HG03135 (cell line): ENCODE data around the gene JMJD1C.

Source experiments
- ATAC-seq: cut with Tn5 transposase; IDR thresholded peaks from one replicate; pipeline ENCODE4 v1.9.1; 2021; ENCODE audit warnings: mild to moderate bottlenecking, moderate library complexity; ENCODE audit not compliant: unreplicated experiment

Gene JMJD1C

DNA sequence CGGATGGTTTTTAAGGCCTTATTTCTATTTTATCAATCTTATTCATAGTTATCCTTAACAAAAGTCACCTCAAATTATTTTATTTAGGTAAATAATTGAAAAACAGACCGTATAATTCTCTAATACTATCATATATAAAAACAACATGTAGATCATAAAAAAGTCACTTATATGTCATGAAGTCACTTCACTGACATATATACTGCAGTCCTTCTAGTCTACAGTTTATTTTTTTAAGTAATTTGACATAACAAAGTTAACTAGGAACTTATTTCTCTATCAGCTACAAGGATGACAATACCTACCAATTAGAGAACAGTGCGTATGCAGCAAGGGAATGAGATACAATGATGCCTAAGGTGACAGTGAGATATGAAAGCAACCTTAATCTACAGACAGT, 26.2 kb downstream of the JMJD1C start:
- no peak for ATAC-seq

DNA sequence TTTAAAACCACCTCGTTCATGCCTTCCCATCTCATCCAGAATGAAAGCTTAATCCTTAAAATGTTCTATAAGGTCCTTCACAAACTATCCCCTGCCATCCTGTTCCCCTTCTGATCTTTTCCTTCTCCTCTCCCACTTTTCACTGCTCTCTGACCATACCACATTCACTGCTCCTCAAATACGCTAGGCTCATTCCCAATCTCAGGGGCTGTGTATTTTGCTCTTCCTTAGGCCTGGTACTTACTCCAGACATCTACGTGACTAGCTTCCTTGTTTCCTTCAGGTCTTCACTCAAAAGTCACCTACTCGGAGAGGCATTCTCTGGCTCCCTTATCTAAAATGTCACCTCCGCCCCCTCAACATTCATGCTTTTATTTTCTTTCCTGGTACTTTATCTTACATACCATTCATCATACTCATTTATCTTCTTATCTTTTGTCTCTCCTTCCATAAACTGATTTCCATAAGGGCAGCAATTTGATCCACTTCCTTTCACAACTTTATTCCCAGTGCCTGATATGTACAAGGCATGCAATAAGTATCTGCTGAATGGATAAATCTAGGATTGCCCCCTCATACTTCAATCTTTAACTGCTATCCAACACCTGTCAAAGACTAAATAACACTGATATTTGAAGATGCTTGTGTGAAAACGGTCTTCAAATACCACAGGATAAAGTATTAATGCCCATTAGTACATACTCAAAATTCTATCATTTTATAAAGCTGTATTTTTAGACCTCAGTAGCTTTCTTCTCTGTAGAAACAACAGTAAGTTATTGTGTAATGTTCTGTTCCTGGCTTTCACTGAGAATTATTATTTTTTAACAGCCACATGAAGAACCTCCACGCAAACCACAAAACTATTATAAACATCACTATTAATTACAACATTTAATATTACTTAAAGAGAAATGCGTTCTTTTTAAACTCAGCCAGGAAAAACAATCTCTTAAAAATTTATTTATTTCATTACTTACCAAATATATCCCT, 27.0 kb downstream of the JMJD1C start:
- no peak for ATAC-seq

DNA sequence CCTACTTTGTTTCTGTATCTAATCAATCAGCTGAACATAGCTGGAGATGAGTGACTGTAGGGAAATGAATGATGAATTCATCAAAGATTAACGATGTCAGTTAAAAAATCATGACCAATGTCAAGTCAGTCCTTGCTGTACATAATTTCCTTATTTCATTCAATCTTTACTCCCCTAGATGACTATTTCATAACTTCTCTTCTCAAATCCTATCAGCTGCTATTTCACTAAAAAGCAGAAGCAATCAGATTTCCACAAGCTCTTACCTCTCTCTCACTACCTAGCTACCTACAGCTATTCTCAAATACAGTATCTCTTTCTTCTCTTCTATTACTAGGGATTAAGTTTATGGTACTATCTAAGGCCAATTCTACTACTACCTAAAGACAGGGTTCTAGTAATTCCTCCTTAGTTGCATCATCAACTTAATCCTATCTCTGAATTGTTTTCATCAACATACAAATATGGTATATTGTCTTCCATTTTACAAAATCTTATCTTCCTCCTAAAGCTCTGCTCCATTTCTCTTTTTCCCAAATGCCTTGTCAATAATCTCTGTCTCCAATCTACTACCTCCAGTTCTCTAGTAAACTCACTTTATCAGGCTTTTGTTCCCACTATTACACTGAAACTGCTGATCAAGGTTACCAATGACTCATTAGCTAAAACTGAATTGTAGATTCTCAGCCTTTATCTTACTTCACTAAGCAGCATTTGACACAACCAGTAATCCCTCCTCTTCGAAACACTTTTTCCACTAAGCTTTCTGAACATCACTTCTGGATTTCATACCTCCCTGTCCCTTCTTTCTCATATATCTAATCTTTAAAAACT, 28.4 kb downstream of the JMJD1C start:
- ATAC-seq, result no peak

DNA sequence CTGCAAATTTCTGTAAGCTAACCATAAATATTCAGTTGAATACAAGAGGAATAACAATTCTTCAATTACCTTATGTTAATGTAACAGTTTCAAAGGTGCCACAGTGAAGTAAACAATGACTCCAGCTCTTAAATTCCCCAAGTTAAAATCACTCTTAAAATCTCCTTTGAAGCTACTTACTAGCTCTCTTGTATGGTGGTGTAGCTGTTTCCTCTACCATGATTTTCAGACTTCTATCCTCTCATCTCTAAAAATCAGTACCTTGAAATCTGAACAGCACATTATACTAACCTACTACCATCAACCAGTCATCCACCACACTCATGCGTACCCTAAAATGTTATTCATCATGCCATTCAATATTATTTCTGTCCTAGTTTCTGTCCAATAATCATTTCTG, 29.6 kb downstream of the JMJD1C start:
- no peak for ATAC-seq

DNA sequence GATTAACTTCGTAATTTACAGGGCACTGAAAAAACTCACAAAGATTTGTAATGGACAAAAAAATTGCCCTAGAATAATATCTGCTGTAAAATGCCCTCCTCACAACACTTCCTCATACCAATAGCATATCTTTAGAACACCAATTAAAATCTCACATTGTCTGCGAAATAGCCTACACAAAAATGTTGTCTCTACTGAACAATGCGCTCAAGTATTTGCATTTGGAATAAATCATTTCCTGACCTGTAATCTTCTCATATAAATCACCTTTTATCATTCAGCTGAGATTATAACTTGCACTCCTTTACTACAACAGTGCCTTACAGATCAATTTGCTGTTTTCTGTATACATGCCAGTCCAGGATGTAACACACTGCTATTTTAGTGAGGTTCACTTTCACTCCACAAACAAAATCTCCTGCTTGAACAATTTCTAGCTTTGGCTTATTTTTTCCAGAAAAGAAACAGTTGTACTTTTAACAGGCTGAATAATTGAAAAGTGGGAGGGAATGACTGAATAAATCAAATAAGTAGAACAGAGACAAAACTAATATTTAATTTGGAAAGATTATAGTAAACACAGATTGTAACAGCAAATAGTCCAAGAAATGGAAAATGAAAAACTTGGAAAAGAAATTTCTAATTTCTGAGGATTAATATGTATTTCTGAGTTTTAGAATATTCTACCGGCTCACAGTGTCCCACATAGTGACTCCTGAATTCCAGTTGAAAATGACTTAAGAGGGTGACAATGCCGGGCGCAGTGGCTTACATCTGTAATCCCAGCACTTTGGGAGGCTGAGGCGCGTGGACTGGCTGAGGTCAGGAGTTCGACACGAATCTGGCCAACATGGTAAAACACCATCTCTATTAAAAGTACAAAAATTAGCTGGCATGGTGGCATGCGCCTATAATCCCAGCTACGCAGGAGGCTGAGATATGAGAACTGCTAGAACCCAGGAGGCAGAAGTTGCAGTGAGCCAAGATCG, 30.6 kb downstream of the JMJD1C start:
- no peak for ATAC-seq

DNA sequence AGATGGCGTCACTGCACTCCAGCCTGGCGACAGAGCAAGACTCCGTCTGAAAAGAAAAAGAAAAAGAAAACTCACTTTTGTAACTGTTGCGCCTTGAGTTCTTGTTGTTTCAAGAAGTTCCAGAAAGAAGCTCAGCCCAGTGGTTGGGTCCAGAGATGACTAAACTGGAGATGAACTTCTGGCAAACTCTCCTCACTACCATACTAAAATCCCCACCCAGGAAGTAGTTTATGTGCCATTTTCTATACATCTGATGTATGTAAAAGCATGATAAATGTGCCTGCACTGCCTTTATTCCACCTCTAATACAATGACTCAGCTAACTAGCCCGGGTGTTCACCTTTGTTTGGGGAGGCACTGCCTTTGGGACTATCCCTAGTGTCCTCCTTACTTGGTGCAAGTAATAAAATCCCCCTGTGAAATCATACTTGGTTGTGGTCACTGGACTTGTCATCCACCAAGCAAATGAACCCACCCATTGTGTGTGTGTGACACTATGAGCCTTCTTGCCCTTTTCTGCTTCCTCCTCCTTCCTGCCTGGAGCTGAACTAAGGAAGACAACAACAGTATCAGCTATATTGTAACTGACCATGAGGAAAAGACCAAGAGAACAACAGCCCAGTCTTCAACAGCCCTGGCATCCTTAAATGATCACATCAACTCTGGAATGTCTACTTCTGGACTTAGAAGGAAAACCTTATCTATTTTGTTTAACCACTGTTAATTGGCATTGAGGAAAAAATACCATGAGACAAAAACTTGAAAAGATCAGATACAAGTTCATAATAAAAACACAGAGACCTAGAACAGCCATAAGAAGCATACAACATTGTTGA, 33.6 kb downstream of the JMJD1C start:
- ATAC-seq, result no peak

DNA sequence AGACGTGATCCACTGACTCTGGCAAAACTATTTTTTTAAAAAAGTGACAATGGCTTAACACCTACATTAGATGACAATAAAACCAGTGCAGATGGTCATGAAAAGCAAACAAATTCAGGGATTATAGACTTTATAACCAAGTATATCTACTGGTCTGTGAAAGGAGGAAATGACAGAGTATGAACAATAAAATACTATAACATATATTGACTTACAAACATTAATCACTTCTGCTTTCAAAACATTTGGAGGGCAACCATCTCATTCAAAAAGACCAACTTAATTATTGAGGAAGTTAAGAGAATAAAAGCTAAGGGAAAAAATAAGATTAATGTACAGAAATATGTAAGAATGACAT, 34.8 kb downstream of the JMJD1C start:
- ATAC-seq, result no peak

DNA sequence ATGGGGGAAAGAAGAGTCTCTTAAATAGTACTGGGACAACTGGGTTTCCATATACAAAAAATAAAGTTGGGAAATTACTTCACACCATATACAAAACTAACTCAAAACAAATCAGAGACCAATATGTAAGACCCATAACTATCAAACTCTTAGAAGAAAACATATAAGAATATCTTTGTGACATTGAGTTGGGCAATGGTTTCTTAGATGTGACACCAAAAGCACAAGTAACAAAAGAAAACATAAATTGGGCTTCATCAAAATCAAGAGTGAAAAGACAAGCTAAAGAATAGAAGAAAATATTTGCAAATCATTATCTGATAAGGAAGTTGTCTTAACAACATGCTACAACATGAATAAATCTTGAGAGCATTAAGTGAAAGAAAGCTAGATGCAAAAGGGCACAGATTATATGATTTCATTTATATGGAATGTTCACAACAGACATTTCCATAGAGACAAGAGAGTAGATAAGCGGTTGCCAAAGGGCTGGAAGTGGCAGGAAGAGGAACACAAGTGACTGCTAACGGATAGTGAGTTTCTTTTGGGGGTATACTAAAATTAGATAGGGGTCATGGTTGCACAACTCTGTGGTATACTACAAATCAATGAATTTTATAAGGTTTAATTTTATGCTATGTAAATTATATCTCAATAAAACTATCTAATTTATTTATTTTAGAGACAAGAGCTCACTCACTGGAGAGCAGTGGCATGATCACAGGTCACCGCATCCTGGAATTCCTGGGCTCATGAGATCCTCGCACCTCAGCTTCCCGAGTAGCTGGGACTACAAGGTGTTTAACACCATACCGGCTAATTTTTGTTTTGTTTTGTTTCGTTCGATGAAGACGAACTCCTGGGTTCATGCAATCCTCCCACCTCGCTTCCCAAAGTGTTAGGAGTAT, 35.4 kb downstream of the JMJD1C start:
- no peak for ATAC-seq

DNA sequence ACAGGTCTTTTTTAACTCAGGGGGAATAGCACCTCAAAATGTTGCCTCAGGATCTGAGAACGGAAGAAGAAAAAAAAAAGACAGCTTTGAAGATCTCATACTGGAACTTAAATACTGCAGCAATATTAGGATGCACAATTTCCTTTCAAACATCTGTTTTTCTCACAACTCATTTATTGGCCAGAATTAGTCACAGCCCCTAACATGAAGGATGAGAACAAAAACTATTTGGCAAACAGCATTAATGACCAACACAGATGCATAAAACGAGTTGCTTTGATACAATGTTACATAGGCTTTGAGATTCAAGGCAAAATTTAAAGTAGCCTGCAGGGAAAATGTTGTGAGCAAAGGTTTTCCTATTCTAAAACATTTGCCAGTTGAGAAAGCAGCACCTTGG, 36.5 kb downstream of the JMJD1C start:
- no peak for ATAC-seq

DNA sequence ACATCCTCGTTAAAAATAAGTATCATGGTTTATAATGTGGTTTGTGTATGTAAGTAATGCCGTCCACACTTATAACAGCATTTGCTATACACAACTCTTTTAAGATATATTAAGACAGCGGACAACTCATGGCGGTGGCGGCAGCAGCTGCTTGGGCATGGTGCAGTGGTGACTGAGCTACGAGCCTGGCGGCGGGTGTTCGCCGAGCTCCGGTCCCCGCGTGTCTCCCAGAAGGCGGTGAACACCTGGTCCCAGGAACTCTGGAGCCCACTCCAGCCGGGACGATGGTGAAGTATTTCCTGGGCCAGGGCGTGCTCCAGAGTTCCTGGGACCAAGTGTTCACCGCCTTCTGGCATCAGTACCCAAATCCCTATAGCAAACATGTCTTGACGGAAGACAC, 38.8 kb downstream of the JMJD1C start:
- no peak for ATAC-seq

DNA sequence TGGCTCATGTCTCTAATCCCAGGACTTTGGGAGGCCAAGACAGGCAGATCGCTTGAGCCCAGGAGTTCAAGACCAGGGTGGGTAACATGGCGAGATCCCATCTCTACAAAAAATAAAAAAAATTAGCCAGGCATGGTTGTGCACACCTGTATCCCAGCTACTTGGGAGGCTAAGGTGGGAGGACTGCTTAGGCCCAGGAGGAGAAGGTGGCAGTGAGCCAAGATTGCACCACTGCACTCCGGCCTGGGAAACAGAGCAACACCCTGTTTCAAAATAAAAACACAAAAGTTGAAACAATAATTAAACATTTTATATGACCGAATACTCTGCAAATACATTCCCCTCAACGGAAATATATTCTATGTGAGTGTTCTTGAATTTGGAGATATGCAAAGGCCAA, 40.3 kb downstream of the JMJD1C start:
- ATAC-seq, result no peak

DNA sequence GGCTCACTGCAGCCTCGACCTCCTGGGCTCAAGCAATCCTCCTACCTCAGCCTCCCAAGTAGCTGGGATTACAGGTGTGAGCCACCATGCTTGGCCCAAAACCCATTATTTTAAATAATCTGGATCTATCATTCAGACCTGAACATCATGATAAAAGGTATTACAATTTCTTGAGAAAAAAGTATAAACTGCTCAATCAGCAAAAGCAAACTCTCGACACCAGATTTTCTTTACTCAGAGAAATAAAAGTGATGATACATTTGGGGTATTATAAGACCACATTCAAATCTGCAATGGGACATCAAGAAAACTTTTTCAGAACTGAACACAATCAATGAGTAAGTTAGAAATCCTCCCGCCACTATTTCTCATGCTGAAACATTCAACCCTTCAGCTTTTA, 41.2 kb downstream of the JMJD1C start:
- no peak for ATAC-seq

DNA sequence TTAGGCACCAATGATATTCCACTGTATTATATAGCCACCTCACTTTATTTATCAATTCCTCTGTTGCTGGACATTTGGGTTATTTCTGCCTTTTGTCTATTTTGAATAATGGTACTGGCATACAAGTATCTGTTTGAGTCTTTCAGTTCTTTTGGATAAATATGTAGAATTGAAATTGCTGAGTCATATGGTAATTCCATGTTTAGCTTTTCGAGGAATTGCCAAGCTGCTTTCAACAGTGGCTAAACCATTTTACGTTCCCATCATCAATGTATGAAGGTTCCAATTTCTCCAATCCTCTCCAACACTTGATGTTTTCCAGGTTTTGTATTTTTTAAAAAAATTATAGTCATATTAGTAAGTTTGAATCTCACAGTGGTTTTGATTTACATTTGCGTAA, 42.3 kb downstream of the JMJD1C start:
- ATAC-seq, result no peak

DNA sequence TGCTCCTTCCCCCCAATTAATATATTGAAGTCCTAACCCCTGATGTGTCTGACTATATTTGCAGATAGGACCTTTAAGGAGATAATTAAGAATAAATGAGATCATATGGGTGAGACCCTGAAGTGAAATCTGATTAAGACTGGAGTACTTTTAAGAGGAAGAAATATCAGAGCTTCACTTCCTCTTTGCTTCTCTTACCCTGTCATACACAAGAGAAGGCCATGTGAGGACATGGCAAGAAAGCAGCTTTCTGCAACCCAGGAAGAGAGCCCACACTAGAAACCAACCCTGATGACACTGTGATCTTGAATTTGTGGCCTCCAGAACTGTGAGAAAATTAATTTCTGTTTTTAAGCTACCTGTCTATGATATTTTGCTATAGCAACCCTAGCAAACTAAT, 44.2 kb downstream of the JMJD1C start:
- peak; percentile 96 for ATAC-seq

DNA sequence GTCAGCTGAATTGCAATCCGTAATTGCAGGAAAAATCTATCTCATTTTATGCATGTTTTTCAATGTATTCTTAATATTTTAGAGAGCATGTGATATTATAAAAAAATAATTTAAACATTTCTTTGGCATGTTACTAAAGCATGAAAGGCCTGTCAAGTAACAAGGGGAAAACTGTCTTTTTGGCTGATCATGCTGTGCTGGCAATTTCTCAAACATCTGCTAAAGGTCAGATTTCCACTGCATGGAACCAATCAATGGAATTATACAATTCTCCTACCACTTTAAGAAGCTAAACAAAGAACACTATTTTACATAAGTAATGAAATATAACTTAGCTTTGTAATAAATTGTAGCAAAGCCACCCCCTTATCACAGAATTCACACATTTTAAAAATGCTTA, 49.4 kb downstream of the JMJD1C start:
- ATAC-seq, result no peak

DNA sequence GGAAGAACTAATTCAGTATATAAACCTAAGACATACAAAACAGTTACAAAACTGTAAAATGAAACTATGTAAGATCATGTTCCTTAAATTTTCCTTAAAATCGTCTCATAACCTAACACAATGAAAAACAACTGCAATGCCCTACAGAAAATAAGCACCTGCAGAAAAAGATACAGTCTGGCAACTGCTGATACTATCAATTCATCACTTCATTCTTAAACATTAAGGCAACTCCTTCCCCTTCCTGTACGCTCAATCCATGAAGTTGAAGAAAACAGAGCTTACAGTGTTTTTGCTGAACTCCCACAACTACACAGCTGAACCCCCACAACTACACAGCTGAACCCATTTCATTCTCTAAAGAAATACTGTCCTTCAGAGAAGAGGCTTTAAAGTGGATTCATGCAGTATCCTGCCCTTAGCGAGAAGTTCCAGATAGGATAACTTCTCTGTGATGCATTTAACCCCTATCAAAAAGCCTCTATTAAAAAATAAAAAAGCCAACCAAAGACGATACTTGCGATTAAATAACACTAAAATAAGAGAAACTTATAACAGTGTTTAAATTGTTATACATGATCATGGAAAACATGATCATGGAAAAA, 50.0 kb downstream of the JMJD1C start:
- ATAC-seq, result no peak

DNA sequence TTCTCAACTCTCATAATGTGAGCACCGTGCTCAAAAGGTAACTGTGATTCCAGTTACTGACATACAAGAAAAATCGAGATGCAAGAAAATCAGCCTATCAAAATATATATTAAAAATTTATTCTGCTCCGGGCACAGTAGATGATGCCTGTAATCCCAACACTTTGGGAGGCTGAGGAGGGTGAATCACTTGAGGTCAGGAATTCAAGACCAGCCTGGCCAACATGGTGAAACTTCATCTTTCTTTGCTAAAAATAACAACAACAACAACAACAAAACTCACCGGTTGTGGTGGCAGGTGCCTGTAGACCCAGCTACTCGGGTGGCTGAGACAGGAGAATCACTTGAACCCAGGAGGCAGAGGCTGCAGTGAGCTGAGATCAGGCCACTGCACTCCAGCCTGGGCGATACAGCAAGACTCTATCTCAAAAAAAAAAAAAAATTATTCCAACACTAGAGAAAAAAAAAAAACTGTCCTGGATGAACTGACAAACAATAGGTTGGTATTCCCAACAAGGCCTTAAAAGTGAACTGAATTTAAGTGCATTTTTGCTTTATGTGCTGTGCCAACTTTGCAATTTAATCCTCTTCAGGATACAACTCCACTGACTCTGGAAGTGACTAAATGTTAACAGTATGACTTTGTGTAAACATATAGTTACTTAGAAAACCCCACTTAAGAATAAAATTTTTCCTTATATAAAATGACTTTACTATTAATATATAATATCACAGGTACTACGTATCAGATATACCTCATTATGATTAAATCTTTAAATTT, 51.1 kb downstream of the JMJD1C start:
- no peak for ATAC-seq

DNA sequence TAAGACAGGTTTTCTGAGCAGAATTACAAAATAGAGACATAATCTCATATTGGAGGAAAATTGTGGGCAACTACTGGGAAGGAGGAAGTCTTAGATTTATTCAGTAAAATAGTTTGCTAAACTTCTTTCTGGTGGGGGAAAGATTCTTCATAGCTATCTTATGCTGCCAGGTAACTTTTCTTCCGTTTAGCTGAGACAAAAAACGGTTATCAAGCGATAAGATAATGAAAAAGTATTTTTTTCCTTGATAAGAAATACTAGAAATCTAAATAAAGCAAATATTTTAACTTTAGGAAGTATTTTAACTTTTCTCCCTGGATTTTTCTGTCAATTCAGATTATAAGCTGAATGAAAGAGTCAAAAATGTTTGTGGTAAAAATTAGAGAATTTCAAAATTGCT, 52.3 kb downstream of the JMJD1C start:
- no peak for ATAC-seq
